ENCODE results near the gene VIPR2. TPM values are rescaled to one million over a fixed set of nuclear protein-coding genes. Genes with fewer than 3 reads are reported as not detected.
"Not testable (repeated sequence)": the region's sequence is repeated elsewhere in the genome, so short reads cannot be mapped to it uniquely, and the experiment has no call there.

Gene VIPR2
- total RNA-seq, 1 donor from 2014 or later = not detected

DNA sequence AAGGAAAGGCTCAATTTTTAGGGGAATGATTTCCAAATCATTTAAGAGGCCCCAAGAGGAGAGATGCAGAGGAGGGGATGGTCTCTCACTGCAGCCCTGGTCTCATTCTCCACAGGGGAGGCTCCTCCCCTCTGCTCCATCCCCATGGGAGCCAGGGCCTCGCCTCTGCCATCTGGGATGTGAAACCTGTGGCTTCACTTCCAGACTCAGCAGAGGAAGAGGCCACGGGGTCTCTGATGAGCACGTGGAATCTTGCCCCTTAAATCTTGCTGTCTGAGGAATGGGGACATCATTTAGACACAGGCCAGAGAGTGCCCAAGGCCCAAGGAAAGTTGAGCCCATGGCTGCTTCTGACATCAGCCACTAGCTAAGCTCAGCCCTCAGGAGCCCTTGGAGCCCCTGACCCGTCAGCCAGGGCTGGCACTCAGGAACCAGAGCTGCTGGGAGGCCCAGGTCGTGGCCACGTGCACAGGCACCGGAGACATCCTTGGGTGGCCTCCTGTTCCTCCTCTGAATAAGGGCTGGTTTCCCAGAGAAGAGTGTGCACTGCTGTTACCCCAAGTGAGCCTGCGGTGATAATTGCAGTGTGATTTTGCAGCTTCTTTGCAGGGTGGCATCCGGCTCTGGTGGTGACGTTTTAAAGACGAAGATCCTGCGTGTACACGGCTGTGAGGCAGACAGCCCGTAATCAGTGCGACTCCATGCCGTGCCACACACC is 50.5 kb downstream of the VIPR2 start:
- DNase-seq (ENCODE audit: low read depth) = no peak

DNA sequence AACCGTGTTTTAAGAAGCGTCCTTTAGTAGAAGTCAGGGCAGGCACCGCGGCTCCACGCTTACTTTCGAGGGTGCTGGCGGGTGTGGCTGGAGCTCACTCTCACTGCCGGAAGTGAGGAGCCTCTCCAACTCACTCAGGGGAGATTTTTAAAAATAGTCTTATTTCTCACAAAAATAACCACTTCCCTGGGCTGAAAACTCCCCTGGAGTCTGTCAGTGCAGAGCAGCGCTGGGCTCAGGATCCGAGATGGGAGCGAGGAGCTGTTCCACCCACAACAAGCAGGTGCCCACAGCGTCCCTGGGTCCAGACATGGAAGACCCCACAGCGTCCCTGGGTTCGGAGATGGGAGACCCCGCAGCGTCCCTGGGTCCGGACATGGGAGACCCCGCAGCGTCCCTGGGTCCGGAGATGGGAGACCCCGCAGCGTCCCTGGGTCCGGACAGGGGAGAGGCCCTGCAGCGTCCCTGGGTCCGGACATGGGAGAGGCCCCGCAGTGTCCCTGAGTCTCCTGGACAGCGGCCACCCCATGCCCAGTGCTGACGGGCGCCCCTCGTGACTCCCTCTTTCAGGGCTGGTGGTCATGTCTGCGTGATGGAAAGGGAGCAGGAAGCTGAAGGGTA is 51.2 kb downstream of the VIPR2 start:
- DNase-seq (ENCODE audit: low read depth) = no peak

DNA sequence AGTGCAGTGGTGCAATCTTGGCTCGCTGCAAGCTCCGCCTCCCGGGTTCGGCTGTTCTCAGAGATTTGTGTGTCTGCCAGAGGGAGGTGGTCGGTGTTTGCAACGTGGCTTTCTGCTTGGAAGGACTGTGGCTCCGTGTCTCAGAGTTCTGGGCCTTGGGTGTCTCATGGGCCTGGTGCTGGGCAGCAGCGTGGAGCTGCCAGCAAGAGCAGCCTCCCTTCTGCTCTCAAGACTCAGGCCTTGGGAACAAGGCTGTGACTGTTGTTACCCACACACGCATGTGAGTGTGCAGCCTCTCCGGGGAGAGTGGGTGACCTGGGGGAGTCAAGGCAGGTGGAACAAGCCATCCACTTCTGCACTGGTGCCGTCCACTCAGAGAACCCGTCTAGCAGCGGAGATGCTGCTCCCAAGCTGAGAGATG is 52.0 kb downstream of the VIPR2 start:
- no peak for DNase-seq (ENCODE audit: low read depth)

DNA sequence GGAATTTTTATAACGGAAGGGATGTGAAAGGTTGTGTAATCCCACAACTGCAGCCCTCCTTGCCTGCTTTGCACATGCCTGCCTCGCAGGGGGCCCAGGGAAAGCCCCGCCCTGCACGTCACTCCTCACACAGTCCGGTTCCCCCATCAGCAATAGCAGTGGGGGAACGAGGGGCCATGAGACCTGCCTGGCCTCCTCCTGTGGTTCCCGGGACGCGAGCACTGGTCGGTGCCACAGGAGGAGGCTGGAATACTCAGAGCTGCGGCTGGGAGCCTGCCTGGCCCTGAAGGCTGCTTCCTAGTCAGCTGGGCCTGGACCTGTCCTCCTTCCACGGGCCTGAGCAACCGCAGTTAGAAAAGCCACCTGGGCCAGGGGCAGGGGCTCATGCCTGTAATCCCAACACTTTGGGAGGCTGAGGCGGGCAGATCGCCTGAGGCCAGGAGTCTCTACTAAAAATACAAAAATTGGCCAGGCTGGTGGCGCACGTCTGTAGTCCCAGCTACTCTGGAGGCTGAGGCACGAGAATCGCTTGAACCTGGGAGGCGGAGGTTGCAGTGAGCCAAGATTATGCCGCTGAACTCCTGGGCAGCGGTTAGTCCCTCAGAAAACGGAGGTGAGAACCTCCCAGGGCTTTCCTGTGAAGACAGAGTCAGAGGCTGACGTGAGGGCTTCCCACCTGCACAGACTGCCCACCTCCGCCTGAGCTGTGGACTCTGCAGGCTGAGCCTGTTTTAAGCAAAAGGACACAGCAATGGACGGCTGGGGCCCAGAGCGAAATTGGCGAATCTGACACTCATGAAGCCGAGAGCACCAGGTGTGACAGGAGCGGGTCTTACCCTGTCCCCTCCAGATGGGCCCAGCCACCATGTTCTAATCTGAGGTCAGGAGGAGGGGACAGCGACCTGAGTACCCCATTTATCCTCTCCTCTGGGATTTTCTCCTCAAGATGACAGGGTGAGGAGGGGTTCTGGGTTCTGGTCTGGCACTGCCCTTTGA is 52.9 kb downstream of the VIPR2 start:
- no peak for DNase-seq (ENCODE audit: low read depth)

DNA sequence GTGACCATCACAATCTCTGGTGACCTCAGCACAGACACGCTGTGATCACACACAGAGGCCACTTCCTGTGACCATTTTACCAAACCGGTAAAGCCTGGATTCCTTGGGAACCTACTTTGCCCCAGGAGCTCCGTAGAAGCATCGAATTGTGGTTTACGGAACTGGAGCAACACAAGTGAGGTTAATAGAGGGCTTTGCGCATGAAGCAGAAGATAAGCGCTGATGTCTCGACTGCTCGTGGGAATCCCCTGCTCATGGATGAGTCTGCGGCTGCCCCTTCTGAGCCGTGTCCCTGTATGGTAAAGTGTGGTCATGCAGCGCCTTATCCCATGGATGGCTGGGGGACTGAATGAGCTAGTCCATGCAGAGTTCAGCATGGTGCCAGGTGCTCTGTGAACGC is 53.6 kb downstream of the VIPR2 start:
- DNase-seq (ENCODE audit: low read depth) = no peak

DNA sequence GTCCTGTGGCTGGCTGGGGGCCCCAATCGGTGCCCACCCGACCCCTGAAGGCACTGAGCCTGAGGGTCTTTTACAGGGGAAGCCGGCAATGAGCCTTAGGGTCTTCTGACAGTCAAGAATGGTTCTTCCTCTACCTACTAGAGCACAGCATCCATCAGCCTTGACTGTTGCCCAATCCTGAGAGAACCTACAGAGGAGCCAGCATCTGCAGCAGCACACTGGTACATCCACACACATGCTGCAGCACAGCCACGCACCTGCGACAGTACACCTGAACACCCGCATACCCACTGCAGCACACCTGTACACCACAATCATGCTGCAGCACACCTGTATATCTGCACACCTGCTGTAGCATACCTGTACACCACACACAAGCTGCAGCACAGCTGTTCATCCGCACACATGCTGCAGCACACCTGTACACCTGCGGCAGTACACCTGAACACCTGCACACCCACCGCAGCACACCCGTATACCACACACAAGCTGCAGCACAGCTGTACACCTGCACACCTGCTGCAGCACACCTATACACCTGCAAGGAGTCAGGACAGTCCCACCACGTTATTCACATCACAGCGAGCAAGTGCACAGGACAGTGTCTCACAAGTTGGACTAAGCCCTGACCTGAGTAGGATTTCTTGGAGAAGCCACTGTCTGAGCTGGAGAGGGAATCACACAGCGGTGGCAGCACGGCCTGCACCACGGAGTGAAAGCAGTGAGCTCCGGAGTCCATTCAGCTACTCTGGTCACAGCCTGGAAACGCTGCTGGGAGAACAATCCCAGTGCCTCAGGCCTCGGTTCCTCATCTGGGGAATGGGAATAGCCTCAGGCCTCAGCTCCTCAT is 56.4 kb downstream of the VIPR2 start:
- DNase-seq (ENCODE audit: low read depth) = no peak

DNA sequence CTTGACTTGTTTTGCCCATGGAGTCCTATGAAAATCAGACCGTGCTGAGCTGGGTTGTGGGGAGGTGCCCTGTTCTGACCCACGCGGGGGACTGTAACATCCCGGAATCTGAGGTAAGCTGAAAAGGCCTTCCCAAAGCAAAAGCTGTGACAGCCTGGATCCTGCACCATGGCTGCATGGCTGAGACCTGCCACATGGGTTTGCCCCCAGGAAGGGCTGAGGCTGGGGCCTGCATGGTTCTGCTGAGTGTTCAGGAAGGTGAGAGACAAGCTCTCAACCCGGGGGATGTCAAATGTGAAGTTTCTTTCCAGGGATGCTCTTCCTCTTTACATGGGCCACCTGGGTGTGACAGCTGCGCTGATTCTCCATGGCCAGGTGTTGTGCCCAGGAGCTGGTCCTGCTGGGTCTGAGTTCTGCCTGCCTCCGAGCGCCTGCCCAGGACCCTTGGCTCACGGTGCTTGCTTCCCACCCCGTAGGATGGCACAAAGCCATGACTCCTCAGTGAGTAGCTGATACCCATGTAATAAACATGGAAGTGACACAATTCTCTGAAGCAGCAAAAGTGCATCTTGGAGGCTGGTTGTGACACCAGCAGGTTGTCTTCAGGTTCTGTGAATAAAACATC is 58.3 kb downstream of the VIPR2 start:
- no peak for DNase-seq (ENCODE audit: low read depth)

DNA sequence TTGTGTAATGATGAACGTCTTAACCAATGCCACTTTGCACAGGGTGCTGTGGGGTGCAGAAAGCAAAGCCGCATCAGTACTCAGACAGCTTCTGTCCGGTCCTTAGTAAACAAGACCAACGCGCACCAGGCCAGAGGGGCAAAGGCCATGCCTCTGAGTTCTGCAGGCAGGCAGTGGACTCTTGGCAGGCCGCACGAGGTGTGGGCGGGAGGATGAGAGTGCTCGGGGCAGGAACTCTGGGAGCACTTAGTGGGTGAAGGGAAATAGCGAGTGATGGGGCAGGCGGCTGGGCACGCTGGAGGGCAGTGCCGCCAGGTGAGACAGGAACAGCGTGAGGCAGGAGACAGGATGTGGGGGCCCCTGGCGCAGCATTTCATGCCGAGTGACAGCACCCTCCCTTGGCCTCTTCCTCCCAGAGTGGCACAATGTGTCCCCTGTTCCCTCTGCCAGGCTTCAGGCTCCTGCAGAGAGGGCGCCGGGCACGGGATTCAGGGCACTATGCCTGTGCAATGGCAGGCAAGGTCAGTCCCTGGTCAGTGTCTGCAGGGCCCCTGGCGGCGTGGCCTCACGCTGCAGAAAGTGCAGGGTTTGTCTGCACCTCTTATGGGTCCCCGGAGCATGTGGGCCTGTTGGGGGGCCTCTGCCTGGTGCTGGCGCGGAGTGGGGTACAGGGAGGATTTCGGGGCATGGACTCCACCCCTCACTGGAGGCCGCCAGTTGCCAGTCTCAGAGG is 60.4 kb downstream of the VIPR2 start:
- no peak for DNase-seq (ENCODE audit: low read depth)

DNA sequence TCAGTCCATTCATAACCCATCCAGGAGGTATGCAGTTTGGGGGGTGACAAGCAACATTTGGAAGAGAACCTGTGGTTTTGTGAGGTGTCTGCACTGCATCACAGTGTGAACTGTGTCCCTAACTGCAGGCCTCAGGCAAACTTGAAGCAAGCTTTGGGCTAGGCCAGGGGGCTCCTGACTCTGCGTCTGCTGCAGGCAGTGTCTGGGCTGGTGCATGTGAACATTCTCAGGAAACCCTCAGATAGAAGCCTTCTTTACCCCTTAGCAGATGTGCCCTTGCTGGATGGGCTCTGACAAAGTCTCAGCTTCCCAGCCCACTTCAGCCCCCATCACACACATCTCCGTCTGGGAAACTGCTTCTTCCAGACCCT is 61.0 kb downstream of the VIPR2 start:
- no peak for DNase-seq (ENCODE audit: low read depth)

DNA sequence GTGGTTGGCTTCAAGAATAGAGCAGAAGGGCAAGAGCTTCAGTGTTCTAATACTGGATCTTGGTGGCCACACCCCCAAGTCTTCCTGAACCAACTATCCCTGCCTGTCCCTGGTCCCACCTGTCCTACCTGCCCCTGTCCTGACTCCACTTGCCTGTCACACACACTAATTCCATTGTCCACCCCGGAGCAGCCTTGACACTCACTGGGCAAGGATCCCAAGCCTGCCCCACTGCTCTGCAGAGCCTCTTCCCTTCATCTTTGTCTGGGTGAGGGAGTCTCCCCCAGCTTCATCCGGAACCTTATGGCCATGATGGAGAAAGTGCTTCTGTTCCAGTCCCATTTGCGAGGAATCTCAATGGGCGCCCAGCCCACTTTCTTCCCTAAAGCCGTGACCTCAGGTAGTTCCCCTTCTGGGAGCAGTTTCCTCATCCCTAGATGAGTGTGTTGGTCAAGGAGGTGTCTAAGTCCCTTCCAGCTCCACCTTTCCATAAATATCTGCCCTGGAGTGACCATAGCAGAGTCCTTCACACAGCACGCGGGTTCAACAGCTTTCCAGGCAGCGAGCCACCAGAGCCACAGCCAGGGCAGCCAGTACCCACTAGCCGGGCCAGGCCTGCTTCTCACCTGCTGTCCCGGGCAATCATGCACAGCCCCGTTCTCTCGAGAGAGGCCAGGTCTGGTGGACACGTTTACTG is 61.5 kb downstream of the VIPR2 start:
- DNase-seq (ENCODE audit: low read depth) = no peak

DNA sequence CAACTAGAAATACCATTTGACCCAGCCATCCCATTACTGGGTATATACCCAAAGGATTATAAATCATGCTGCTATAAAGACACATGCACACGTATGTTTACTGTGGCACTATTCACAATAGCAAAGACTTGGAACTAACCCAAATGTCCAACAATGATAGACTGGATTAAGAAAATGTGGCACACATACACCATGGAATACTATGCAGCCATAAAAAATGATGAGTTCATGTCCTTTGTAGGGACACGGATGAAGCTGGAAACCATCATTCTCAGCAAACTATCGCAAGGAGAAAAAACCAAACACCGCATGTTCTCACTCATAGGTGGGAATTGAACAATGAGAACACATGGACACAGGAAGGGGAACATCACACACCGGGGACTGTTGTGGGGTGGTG is 62.6 kb downstream of the VIPR2 start:
- not testable (repeated sequence) for DNase-seq (ENCODE audit: low read depth)

DNA sequence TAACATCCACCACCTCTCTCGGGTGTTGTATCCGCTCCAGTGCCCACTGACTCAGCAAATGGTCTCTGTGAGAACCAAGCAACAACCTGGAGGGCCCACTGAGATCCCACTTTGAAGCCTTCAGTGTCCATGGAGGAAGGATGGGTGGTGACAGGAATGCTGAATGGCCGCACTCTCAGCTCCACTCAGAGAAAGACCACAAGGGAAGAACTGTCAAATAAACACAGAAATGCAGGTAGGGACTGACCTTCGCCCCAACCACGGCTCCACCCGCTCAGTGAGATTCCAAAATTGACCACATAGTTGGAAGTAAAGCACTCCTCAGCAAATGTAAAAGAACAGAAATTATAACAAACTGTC is 65.8 kb downstream of the VIPR2 start:
- DNase-seq (ENCODE audit: low read depth) = no peak

DNA sequence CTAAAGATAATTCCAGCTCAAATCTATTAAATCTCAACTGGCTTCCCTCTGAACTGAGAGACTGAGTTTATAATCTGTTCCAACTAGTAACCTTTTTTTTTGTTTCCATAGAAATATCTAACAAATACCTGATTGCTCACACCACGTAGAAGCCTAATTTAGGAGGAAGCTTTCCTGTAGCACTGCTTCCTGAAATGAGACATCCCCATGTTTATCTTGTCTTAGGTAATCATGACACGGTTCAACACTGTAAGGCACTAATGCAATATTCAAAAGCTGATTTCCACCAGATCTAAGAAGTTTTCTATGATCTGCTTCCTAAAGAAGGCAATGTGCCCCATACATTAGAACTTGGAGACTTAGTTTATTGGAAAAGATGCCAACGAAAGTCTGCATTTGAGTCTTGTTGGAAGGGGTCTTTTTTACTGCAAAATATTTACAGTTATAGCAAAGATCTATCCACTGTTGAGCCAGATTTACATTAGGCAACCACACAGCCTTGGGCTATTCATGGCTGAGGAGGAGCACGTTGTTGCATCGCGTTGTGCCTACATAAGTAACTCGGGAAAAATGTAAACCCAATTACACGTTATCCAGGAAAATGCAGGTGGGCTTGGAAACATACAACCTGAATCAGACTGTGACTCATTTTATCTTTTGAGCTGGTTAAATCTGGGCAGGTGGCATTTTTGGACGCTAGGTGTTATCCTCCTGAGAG is 66.3 kb downstream of the VIPR2 start:
- no peak for DNase-seq (ENCODE audit: low read depth)

DNA sequence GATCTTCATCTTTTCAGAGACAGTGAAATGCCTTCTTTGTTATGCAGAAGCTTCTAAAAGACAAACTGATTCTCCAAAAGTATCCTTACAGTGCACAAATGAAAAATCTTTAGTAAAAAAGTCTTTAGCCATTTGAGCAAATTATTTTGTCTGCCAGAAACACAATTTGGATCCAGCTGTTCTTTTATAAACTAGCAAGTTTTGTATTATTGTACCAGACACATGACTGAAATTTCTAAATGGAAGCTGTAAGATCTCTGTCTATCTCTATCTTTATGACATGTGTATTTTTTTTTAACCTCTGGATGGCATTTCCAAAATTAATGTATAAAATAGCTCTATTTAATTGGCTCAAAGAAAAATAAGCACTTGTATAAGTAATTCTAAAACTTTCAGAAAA is 68.3 kb downstream of the VIPR2 start:
- DNase-seq (ENCODE audit: low read depth) = no peak

DNA sequence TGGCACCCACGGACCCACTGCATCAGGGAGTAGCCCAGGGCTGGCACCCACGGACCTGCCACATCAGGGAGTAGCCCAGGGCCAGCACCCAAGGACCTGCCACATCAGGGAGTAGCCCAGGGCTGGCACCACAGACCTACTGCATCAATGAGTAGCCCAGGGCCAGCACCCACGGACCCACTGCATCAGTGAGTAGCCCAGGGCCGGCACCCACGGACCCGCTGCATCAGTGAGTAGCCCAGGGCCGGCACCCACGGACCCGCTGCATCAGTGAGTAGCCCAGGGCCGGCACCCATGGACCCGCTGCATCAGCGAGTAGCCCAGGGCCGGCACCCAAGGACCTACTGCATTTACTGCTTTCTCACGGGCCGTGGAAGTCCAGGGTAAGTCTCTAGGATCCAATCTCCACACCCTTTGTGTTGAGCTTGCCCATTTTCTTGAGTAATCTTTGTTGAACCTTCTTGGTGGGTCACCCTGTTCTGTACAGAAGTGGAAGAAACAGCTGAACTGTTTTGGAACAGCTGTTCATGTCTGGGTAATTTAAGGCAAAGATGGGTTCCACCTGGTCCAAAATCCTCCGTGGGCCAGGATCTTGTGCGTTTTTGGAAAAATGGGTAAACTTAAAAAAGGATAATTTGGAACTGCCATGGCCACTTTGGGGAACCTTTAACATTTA is 69.0 kb downstream of the VIPR2 start:
- DNase-seq (ENCODE audit: low read depth) = no peak

DNA sequence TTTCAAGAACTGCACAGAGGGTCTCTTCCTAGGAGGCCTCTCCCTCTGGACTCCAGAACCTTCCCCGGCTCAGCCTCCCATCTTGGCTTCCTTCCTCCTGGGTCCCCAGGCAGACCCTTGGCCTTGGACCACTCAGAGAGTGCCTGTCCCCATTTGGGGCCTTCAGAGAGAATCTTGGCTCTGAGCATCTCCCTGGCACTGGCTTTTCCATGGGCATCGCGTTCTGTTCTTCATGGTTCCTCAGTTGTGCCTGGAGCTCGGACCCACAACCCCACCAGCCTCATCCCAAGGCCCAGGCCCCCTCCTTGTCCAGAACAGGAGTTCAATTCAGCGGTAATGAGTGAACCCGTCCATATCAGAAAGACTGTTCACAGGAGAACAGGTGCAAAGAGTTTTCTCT is 73.4 kb downstream of the VIPR2 start:
- DNase-seq (ENCODE audit: low read depth) = no peak

DNA sequence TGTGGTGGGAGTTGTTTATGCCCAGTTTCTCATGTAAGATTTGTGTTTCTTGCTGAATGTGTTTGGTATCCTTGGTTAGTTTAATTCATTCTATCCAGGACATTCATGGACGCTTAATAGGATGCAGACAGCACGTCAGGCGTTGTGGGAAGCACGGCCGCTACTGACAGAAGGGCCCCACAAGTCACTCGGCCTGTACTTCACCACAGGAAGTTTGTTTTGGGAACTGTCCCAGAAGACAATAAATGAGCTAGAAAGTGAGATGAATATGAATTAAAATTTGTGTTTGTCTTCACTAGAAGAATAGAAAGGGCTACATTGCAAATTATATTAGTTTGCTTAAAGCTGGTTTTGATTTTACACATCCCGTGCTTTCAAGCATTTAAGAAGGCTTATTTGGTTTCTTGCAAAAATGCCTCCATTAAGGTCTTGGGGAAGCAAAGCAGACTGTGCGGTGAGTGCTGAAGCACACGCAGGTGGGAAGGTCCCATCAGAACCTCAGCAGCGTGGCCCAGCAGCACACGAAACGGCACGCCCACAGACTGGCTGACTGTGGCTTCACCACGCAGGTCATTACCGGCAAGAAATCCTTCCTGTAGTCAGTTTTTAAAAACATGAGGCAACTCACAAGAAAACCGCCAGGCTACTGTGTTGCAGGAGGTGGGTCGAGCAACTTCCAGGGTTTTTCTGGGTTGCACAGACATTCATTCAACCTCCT is 74.1 kb downstream of the VIPR2 start:
- no peak for DNase-seq (ENCODE audit: low read depth)
